ENCODE results near the gene UBE2G1. TPM values are rescaled to one million over a fixed set of nuclear protein-coding genes. Genes with fewer than 3 reads are reported as not detected.

The UBE2G1 gene
- total and polyA plus RNA-seq, 9 of the 15 experiments (the other 6 are each of a cell fraction or from before 2014, with no cell fraction given), result 10.1 to 65.9 (median 29.7) TPM

DNA sequence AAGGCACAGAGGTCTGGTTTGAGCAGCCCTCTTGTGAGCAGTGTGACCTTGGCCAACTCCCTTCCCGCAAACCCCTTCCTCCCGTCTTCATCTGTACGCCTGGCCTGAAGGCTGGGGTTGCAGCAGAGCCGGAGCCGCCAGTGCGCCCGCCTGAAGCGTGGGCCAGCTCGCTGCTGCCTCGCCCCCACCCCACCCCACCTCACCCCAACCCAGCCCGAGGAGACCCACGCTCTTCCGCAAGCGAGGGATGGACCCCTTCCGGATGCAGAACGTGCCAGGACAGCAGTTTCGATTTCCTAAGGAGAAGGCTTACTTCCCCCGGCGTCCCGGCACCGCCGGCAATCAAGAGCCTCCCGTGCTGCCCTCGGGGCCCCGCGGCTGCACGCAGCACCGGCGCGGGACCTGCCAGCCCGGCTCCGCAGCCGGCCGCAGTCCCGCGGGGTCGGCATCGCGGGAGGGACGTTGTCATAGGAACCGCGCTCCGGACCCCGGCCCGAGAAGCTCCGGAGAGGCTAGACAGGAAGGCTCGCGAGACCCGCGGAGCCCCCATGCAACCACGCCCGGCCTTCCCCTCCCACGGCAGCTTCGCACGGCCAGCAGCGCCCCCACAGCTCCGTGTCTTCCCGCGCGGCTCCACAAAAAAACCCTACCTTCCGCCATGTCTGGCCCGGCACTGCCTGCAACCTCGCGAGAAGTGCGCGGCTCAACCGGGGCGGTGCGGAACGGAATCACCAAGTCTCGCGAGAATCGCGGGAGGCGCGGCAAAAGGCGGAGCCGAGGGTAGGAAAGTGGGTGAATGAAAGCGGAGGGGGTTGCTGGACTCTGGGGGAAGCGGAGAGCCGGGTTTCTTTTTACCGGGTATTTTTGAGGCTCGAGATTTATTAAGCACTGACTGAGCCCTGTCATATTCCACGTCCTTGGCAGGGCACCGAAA lies 102.9 kb downstream of the UBE2G1 start, which contains the start of gene ANKFY1 (continued):
- peak; percentile 67 for TF ChIP-seq KDM5B (IDR thresholded peaks at IDR 0.05; ENCODE audit: insufficient replicate concordance, low read depth, low read length)
- TF ChIP-seq, protein P1, sequence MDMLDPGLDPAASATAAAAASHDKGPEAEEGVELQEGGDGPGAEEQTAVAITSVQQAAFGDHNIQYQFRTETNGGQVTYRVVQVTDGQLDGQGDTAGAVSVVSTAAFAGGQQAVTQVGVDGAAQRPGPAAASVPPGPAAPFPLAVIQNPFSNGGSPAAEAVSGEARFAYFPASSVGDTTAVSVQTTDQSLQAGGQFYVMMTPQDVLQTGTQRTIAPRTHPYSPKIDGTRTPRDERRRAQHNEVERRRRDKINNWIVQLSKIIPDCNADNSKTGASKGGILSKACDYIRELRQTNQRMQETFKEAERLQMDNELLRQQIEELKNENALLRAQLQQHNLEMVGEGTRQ (CRISPR knock-in tag; IDR thresholded peaks at IDR 0.05), result no peak
- no peak for TF ChIP-seq ZNF165 (CRISPR knock-in tag; IDR thresholded peaks at IDR 0.05; ENCODE audit: borderline replicate concordance)
- TF ChIP-seq, protein P2, sequence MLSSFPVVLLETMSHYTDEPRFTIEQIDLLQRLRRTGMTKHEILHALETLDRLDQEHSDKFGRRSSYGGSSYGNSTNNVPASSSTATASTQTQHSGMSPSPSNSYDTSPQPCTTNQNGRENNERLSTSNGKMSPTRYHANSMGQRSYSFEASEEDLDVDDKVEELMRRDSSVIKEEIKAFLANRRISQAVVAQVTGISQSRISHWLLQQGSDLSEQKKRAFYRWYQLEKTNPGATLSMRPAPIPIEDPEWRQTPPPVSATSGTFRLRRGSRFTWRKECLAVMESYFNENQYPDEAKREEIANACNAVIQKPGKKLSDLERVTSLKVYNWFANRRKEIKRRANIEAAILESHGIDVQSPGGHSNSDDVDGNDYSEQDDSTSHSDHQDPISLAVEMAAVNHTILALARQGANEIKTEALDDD (IDR thresholded peaks at IDR 0.05), result peak; percentile 80; the same call in 1 of the 2 replicates
- TF ChIP-seq ZKSCAN3 (CRISPR knock-in tag; IDR thresholded peaks at IDR 0.05), result no peak
- TF ChIP-seq ETS2 (tag; IDR thresholded peaks at IDR 0.05; ENCODE audit: borderline replicate concordance, poor library complexity, severe bottlenecking), result no peak
- peak; percentile 90 for TF ChIP-seq RBFOX2 (IDR thresholded peaks at IDR 0.05; ENCODE audit: low read depth, low read length)
- TF ChIP-seq NRF1 (conservative IDR thresholded peaks at IDR 0.05 in 1 of 2, IDR thresholded peaks at IDR 0.05 in 1 of 2), result peak; percentile 56 to 67
- peak; percentile 96 for TF ChIP-seq RBBP5 (IDR thresholded peaks at IDR 0.05; ENCODE audit: borderline replicate concordance, insufficient read depth, low read length, poor library complexity, severe bottlenecking)
- TF ChIP-seq, protein P3, sequence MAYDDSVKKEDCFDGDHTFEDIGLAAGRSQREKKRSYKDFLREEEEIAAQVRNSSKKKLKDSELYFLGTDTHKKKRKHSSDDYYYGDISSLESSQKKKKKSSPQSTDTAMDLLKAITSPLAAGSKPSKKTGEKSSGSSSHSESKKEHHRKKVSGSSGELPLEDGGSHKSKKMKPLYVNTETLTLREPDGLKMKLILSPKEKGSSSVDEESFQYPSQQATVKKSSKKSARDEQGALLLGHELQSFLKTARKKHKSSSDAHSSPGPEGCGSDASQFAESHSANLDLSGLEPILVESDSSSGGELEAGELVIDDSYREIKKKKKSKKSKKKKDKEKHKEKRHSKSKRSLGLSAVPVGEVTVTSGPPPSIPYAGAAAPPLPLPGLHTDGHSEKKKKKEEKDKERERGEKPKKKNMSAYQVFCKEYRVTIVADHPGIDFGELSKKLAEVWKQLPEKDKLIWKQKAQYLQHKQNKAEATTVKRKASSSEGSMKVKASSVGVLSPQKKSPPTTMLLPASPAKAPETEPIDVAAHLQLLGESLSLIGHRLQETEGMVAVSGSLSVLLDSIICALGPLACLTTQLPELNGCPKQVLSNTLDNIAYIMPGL (CRISPR knock-in tag; IDR thresholded peaks at IDR 0.05), result no peak
- no peak for TF ChIP-seq ZNF717 (CRISPR knock-in tag; IDR thresholded peaks at IDR 0.05)
- TF ChIP-seq CHD2 (IDR thresholded peaks at IDR 0.05; ENCODE audit: low read depth, low read length), result peak; percentile 99
- no peak for TF ChIP-seq IFI16 (CRISPR knock-in tag; IDR thresholded peaks at IDR 0.05)
- no peak for TF ChIP-seq PTRF (tag; IDR thresholded peaks at IDR 0.05)
- no peak for TF ChIP-seq LEF1 (IDR thresholded peaks at IDR 0.05)
- TF ChIP-seq SLC30A9 (CRISPR knock-in tag; IDR thresholded peaks at IDR 0.05), result no peak
- no peak for TF ChIP-seq ERF (CRISPR knock-in tag; IDR thresholded peaks at IDR 0.05)
- 0 out of 2 replicates have a peak, but pooled peaks have one; percentile 23 for TF ChIP-seq GTF2E2 (tag; IDR thresholded peaks at IDR 0.05)
- TF ChIP-seq ZNF583 (CRISPR knock-in tag; IDR thresholded peaks at IDR 0.05), result no peak
- TF ChIP-seq SIN3A (IDR thresholded peaks at IDR 0.05; ENCODE audit: borderline replicate concordance in 2 of 2, control insufficient read depth in 1 of 2, low read depth in 2 of 2, low read length in 2 of 2), result 0 out of 4 replicates have a peak, but pooled peaks of 1 of the 2 experiments have one; percentile 36
- no peak for TF ChIP-seq NONO (IDR thresholded peaks at IDR 0.05; ENCODE audit: low read depth in 2 of 2, low read length in 1 of 2)
- no peak for TF ChIP-seq PML (IDR thresholded peaks at IDR 0.05; ENCODE audit: low read length)
- TF ChIP-seq, protein P4, sequence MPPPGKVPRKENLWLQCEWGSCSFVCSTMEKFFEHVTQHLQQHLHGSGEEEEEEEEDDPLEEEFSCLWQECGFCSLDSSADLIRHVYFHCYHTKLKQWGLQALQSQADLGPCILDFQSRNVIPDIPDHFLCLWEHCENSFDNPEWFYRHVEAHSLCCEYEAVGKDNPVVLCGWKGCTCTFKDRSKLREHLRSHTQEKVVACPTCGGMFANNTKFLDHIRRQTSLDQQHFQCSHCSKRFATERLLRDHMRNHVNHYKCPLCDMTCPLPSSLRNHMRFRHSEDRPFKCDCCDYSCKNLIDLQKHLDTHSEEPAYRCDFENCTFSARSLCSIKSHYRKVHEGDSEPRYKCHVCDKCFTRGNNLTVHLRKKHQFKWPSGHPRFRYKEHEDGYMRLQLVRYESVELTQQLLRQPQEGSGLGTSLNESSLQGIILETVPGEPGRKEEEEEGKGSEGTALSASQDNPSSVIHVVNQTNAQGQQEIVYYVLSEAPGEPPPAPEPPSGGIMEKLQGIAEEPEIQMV (tag; conservative IDR thresholded peaks at IDR 0.05; ENCODE audit: low read depth), result no peak

All from K562 (cell line).